Measurements from ENCODE around the gene MYL10.

DNA sequence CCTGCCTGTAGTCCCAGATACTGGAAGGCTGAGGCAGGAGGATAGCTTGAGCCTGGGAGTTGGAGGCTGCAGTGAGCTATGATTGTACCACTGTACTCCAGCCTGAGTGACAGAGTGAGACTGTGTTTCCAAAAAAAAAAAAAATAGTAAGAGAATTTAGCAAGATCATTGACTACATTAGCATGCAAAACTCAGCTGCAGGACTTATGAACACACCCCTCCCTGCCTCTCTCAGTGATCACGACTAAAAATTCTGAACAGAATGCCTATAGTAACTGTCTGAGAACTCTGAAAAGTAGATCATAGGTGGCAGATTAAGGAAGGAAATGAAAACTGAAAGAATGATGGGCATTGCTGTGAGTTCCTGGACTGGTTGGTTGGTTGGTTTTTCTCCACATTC lies 50.5 kb downstream of the MYL10 start:
- TF ChIP-seq, protein P1, sequence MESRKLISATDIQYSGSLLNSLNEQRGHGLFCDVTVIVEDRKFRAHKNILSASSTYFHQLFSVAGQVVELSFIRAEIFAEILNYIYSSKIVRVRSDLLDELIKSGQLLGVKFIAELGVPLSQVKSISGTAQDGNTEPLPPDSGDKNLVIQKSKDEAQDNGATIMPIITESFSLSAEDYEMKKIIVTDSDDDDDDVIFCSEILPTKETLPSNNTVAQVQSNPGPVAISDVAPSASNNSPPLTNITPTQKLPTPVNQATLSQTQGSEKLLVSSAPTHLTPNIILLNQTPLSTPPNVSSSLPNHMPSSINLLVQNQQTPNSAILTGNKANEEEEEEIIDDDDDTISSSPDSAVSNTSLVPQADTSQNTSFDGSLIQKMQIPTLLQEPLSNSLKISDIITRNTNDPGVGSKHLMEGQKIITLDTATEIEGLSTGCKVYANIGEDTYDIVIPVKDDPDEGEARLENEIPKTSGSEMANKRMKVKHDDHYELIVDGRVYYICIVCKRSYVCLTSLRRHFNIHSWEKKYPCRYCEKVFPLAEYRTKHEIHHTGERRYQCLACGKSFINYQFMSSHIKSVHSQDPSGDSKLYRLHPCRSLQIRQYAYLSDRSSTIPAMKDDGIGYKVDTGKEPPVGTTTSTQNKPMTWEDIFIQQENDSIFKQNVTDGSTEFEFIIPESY (CRISPR knock-in tag; IDR thresholded peaks at IDR 0.05): no peak
- TF ChIP-seq POLR2A (IDR thresholded peaks at IDR 0.05; ENCODE audit: insufficient read depth in 1 of 2, low read depth in 2 of 2, low read length in 2 of 2): no peak
- TF ChIP-seq ZNF230 (CRISPR knock-in tag; IDR thresholded peaks at IDR 0.05): no peak
- no peak for TF ChIP-seq SP1 (IDR thresholded peaks at IDR 0.05)
- no peak for TF ChIP-seq SP1 (CRISPR knock-in tag; IDR thresholded peaks at IDR 0.05)
- TF ChIP-seq, protein P2, sequence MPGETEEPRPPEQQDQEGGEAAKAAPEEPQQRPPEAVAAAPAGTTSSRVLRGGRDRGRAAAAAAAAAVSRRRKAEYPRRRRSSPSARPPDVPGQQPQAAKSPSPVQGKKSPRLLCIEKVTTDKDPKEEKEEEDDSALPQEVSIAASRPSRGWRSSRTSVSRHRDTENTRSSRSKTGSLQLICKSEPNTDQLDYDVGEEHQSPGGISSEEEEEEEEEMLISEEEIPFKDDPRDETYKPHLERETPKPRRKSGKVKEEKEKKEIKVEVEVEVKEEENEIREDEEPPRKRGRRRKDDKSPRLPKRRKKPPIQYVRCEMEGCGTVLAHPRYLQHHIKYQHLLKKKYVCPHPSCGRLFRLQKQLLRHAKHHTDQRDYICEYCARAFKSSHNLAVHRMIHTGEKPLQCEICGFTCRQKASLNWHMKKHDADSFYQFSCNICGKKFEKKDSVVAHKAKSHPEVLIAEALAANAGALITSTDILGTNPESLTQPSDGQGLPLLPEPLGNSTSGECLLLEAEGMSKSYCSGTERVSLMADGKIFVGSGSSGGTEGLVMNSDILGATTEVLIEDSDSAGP (CRISPR knock-in tag; IDR thresholded peaks at IDR 0.05; ENCODE audit: borderline replicate concordance): no peak
- no peak for TF ChIP-seq ZNF253 (CRISPR knock-in tag; IDR thresholded peaks at IDR 0.05; ENCODE audit: borderline replicate concordance)

All from HepG2 (cell line).